ENCODE data around the gene ISL1. TPM values are rescaled to one million over a fixed set of nuclear protein-coding genes. Genes with fewer than 3 reads are reported as not detected.

The ISL1 gene
- total RNA-seq, 1 donor from 2014 or later: 0.67 TPM

DNA sequence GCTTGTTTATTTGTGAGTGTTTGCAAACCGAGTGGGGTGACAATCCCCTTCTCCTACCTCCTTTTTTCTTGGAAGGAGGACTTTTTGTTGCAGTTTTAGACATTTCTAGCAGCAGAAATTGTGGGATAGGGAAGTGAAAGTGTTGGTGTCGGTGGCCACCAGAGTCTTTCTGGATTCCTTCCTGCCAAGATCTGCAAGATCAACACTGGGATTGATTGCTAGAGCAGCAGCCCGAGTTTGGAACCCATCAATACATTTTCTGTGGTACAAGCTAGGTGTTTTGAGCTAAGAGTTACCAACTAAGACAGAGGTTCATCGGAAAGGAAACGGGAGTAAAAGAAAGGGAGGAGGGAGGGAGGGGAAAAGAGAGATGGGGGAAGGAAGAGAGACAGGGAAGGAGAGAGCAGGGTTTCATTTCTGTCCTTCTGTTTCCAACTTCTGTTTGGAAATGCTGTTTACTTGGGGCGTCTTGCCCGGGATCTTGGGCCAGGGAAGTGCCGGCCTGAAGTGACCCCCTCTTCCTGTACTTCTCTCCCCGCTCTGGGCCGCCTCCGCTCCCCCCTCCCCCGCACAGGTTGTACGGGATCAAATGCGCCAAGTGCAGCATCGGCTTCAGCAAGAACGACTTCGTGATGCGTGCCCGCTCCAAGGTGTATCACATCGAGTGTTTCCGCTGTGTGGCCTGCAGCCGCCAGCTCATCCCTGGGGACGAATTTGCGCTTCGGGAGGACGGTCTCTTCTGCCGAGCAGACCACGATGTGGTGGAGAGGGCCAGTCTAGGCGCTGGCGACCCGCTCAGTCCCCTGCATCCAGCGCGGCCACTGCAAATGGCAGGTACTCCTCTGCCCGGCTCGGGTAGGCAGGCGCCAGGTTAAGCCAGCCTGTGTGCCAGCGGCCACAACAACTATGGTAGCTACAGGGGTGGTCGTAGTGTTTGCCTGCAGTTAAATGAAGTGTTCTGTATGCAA, 4.0 kb downstream of the ISL1 start:
- Mint-ChIP-seq H3K27ac (ENCODE audit: unreplicated experiment) (no peak overlapping the region), H3K4me3 (ENCODE audit: unreplicated experiment) (no peak overlapping the region), H3K27me3 (ENCODE audit: unreplicated experiment) (peaks cover 25% of the 10 kb centered on the region)

DNA sequence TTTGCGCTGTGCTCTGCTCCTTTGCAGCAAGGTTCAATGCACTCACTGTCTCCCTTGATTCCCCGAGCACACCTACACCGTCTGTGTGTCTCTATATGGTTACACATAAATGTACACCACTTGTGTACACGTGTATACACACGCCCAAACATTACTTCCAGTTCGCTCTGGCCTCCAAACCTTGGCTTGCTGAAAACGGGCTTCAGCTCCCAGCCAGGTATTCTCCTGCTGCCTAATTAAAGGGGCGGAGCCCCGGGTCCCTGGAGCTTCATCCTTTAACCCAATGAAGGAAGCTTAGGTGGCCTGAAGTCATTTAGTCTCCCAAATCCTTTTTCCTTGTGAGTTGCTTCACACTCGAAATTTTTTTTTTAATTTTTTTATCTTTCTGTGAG, 4.6 kb downstream of the ISL1 start:
- H3K36me3 Mint-ChIP-seq (ENCODE audit: low read depth, unreplicated experiment): no peaks in the 10 kb centered on the region
- no peak for DNase-seq (ENCODE audit: low spot score)
- H3K9me3 Mint-ChIP-seq (ENCODE audit: unreplicated experiment): no peaks in the 10 kb centered on the region
- no peak overlapping the region for H3K27ac Mint-ChIP-seq (ENCODE audit: unreplicated experiment)
- H3K4me3 Mint-ChIP-seq (ENCODE audit: unreplicated experiment): no peak overlapping the region
- TF ChIP-seq, protein P1, sequence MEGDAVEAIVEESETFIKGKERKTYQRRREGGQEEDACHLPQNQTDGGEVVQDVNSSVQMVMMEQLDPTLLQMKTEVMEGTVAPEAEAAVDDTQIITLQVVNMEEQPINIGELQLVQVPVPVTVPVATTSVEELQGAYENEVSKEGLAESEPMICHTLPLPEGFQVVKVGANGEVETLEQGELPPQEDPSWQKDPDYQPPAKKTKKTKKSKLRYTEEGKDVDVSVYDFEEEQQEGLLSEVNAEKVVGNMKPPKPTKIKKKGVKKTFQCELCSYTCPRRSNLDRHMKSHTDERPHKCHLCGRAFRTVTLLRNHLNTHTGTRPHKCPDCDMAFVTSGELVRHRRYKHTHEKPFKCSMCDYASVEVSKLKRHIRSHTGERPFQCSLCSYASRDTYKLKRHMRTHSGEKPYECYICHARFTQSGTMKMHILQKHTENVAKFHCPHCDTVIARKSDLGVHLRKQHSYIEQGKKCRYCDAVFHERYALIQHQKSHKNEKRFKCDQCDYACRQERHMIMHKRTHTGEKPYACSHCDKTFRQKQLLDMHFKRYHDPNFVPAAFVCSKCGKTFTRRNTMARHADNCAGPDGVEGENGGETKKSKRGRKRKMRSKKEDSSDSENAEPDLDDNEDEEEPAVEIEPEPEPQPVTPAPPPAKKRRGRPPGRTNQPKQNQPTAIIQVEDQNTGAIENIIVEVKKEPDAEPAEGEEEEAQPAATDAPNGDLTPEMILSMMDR (IDR thresholded peaks at IDR 0.05; ENCODE audit: unreplicated experiment): no peak
- H3K4me1 Mint-ChIP-seq (ENCODE audit: unreplicated experiment): peaks cover 39% of the 10 kb centered on the region
- peaks cover 29% of the 10 kb centered on the region for H3K27me3 Mint-ChIP-seq (ENCODE audit: unreplicated experiment)

More for the DNA sequence above, 4.0 kb downstream of the ISL1 start:
- H3K36me3 Mint-ChIP-seq (ENCODE audit: low read depth, unreplicated experiment): no peaks in the 10 kb centered on the region
- no peak for DNase-seq (ENCODE audit: low spot score)
- H3K4me1 Mint-ChIP-seq (ENCODE audit: unreplicated experiment): peaks cover 42% of the 10 kb centered on the region
- H3K9me3 Mint-ChIP-seq (ENCODE audit: unreplicated experiment): no peaks in the 10 kb centered on the region
- TF ChIP-seq, protein P1 (IDR thresholded peaks at IDR 0.05; ENCODE audit: unreplicated experiment): no peak

DNA sequence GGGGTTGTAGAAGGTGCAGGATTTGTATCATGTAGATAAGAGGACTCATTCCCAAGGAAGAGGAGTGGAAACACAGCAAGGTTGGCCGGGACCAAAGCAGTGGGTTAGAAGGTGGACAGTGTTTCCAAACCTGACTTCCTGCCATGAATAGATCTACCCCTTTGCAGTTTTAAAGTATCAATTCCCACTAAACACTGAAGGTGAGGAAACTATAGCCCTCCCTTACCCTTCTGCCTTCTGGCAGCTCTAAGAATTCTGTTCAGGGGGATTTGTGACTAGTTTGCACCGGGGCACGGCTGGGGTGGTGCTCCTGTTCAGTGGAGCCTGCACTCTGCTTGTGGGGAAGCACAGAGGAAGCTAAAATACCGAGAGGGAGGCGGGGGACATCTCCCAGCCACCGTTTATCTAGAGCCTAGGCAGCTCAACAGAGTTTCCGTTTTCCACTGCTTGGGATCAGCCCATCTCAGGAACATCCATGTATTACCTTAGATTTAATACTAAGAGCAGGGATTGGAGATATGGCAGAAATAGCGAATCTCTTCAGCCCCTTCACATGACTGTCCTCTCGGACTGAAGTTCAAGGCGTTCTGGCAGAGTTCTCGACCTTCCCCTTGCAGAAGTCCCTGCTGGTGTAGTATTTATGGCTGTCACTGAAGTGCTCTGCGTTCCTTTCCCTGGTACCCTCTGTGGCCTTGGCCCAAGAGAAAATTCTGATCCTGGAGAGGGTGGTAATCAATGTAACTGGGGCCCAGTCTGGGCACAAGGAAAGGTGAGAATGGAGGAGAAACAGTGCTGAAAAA, 5.4 kb downstream of the ISL1 start:
- Mint-ChIP-seq H3K9me3 (ENCODE audit: unreplicated experiment) (no peaks in the 10 kb centered on the region), H3K36me3 (ENCODE audit: low read depth, unreplicated experiment) (no peaks in the 10 kb centered on the region), H3K27ac (ENCODE audit: unreplicated experiment) (no peak overlapping the region), H3K27me3 (ENCODE audit: unreplicated experiment) (peaks cover 29% of the 10 kb centered on the region), H3K4me3 (ENCODE audit: unreplicated experiment) (no peak overlapping the region), H3K4me1 (ENCODE audit: unreplicated experiment) (peaks cover 35% of the 10 kb centered on the region)
- no peak for DNase-seq (ENCODE audit: low spot score)
- TF ChIP-seq, protein P1 (IDR thresholded peaks at IDR 0.05; ENCODE audit: unreplicated experiment): no peak

DNA sequence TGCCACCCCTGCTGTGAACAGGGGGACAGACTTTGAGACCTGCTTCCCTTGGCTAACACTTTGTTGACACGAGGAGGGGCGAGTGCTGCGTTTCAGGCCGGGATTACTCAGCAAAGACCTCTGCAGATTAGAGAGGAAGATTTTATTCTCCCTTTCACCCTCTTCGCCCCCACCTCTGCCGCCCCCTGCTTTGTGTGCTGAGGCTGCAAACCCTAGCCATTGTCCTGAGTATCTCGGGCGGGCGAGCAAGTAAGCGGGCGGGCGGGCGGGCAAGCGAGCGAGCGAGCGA, 6.0 kb downstream of the ISL1 start:
- TF ChIP-seq, protein P1 (IDR thresholded peaks at IDR 0.05; ENCODE audit: unreplicated experiment): no peak
- H3K27ac Mint-ChIP-seq (ENCODE audit: unreplicated experiment): no peak overlapping the region
- no peak for DNase-seq (ENCODE audit: low spot score)
- H3K27me3 Mint-ChIP-seq (ENCODE audit: unreplicated experiment): peaks cover 24% of the 10 kb centered on the region
- no peaks in the 10 kb centered on the region for H3K9me3 Mint-ChIP-seq (ENCODE audit: unreplicated experiment)
- peaks cover 29% of the 10 kb centered on the region for H3K4me1 Mint-ChIP-seq (ENCODE audit: unreplicated experiment)
- H3K36me3 Mint-ChIP-seq (ENCODE audit: low read depth, unreplicated experiment): no peaks in the 10 kb centered on the region
- no peak overlapping the region for H3K4me3 Mint-ChIP-seq (ENCODE audit: unreplicated experiment)

Measured in endothelial cell (in vitro differentiated cells).